Heart left ventricle (tissue), 16 donors: ENCODE results near the gene F5. TPM values are rescaled to one million over a fixed set of nuclear protein-coding genes. Genes with fewer than 3 reads are reported as not detected.

Experiments
- ATAC-seq, 4 donors: fragments of 200-7000 bp; cut with Tn5 transposase; one replicate each; pipeline ENCODE4 v1.9.1; 2020 to 2022; ENCODE audit warnings: moderate library complexity in 4 of 4, mild to moderate bottlenecking in 3 of 4, moderate number of reproducible peaks in 1 of 4
- DNase-seq, 5 donors: peaks; one replicate each; pipeline ENCODE4 v3.0.0-alpha.2; 2020
- H3K27ac ChIP-seq, 12 donors: fragments of 200-600 bp; sonication (generic) in 4 of 12; one replicate each; pipeline versions ENCODE4 v1.5.0 to v1.8.0; 2016 to 2022; ENCODE audit warnings: mild to moderate bottlenecking in 2 of 12
- H3K27me3 ChIP-seq, 9 donors: fragments of 200-600 bp; sonication (generic) in 2 of 9; one replicate each; pipeline versions ENCODE4 v1.5.1 to v1.8.0; 2016 to 2022; ENCODE audit warnings: mild to moderate bottlenecking in 3 of 9
- H3K36me3 ChIP-seq, 9 donors: fragments of 200-600 bp; sonication (generic) in 2 of 9; one replicate each; pipeline versions ENCODE4 v1.5.0 to v1.8.0; 2018 to 2022; ENCODE audit warnings: mild to moderate bottlenecking in 2 of 9
- H3K4me1 ChIP-seq, 12 donors: fragments of 200-600 bp; sonication (generic) in 4 of 12; one replicate each; pipeline versions ENCODE4 v1.5.0 to v1.8.0; 2016 to 2022; ENCODE audit warnings: mild to moderate bottlenecking in 3 of 12
- H3K4me3 ChIP-seq, 12 donors: fragments of 200-600 bp; sonication (generic) in 4 of 12; one replicate each; pipeline versions ENCODE4 v1.5.0 to v1.8.0; 2017 to 2022; ENCODE audit warnings: mild to moderate bottlenecking in 9 of 12, moderate library complexity in 4 of 12
- H3K9me3 ChIP-seq, 12 donors: fragments of 200-600 bp; sonication (generic) in 4 of 12; one replicate each; pipeline versions ENCODE4 v1.5.0 to v1.8.0; 2016 to 2022; ENCODE audit warnings: mild to moderate bottlenecking in 1 of 12
- POLR2A ChIP-seq, 2 donors: fragments of 450-650 bp; IDR thresholded peaks; one replicate each; pipeline ENCODE4 v1.6.1; 2017; ENCODE audit warnings: antibody characterized with exemption in 2 of 2, mild to moderate bottlenecking in 2 of 2, moderate library complexity in 2 of 2
- WGBS, 4 donors: extraction: QIAGEN DNeasy Blood & Tissue Kit in 2 of 4; methylation state at CpG; one replicate each; pipeline versions ENCODE4 v1.1.5 to v1.1.7; 2013 to 2018; 5-methylcytosine and 5-hydroxymethylcytosine counted together
- intact Hi-C, 10 donors: fragments of 100-400 bp; cut with DNase I; formaldehyde crosslinking; loops; one replicate each; pipeline versions ENCODE4 v1.11.1 to v1.14.2; 2022
- polyA plus RNA-seq, 2 donors: library from polyadenylated mRNA; stranded (reverse); fragments of 200-250 nt; gene quantifications; one replicate each; pipeline ENCODE4 v1.2.3, GENCODE V29; 2013
- total RNA-seq, 9 donors: library from RNA; depleted of rRNA in 2 of 9; stranded (reverse); fragments of >200 nt in 2 of 9; fragmentation: NEBNext Ultra II Directional in 3 of 9; extraction: Animal tissue kit (Norgen Biotek cat#: 25700) in 3 of 9; gene quantifications; one replicate each; pipeline versions ENCODE4 v1.1.0 to v1.2.4, GENCODE V29; 2016 to 2023
- TF ChIP-seq, protein P1 (sequence below), 12 donors: fragments of 200-600 bp; sonication (generic) in 4 of 12; IDR thresholded peaks; one replicate each; pipeline versions ENCODE4 v1.5.0 to v1.8.0; 2018 to 2022; ENCODE audit warnings: antibody characterized with exemption in 12 of 12, mild to moderate bottlenecking in 5 of 12
- donor health status: ischemic (EF 13 %, LVEDD 7.1; RV severe dilation, severe dysfunction).
- donor health status: healthy with polysubstance abuse.
- donor health status: DM: no; HTN: yes; CAD: no.
- donor health status: DM: no; HTN: no; CAD: no.
- donor health status: ischemic (EF 25% LVEDD 6.9; RV normal size, moderate dysfunction).
- donor health status: ischemic (EF 25% LVEDD 5.7; RV mildly dilated, moderate dysfunction).
- donor health status: healthy.
- donor health status: DM: yes; HTN: yes; CAD: no.
- donor health status: ischemic (EF 35%, LVEDD 5.7; RV mildly dilated, moderate dysfunction).
- donor health status: nonischemic (EF 11% LVEDD 7.7; RV severe dilation, severe dysfunction).
- donor health status: DM: yes; HTN: yes; CAD: no.
- donor health status: PGD.
- donor health status: ischemic (EF 29% LVEDD 5.4; RV normal size, mild dysfunction).
- donor health status: nonischemic (EF 23%, LVEDD 6.1; RV moderate dilation, normal function).

F5 gene
- total and polyA plus RNA-seq, 11 donors: 0.93 to 43.3 (median 18.0) TPM

DNA sequence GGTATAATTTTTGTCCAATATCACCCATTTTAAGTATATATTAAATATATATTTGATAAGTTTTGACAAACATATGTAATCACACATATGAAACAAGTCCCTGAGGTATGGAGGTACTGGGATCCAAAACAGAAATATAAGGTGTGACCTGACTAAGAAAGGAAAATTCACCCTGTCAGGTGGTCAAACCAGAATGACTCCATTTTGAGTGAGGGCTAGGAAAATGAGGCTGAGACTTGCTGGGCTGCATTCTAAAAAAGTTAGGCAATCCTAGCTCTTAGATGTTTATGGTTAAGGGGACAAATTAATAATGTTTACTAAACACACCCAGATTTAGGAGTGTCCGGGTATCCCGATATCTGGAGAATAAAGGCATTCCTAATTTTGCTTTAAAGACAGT lies 89.0 kb downstream of the F5 start:
- TF ChIP-seq POLR2A (IDR thresholded peaks at IDR 0.05): no peak
- H3K4me1 ChIP-seq: no peaks in the 10 kb centered on the region
- H3K27me3 ChIP-seq: no peaks in the 10 kb centered on the region
- ATAC-seq (no peak), DNase-seq (no peak)
- H3K9me3 ChIP-seq: no peaks in the 10 kb centered on the region
- no peak overlapping the region for H3K4me3 ChIP-seq
- no peak overlapping the region for H3K27ac ChIP-seq
- intact Hi-C loops: no loop called here
- WGBS, 4 donors: 96 to 99% (median 98%) methylated on average over 2 of the region's 2 CpGs
- no peaks in the 10 kb centered on the region for H3K36me3 ChIP-seq

DNA sequence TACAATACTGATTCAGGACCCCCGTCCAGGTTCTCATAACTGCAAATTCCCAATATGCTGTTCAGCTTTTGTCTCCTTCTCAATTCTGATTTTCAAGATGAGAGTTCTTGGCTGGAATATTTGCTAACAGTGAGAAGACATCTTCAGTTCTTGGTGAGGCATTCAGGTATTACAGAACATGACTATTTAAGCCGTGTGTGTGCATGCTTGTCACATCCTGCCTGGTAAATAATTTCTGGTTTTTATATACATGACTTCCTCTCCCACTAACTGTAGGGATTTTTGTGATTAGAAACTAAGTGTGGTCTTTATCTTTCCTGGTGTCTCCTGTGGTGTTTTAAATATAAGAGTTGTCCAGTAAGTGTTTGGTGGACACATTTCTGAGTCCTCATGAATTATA lies 90.4 kb downstream of the F5 start:
- Histone ChIP-seq H3K4me3 (no peak overlapping the region), H3K4me1 (no peaks in the 10 kb centered on the region), H3K27ac (no peak overlapping the region), H3K9me3 (no peaks in the 10 kb centered on the region), H3K36me3 (no peaks in the 10 kb centered on the region), H3K27me3 (no peaks in the 10 kb centered on the region)
- ATAC-seq (no peak), DNase-seq (no peak)
- TF ChIP-seq, protein P1, sequence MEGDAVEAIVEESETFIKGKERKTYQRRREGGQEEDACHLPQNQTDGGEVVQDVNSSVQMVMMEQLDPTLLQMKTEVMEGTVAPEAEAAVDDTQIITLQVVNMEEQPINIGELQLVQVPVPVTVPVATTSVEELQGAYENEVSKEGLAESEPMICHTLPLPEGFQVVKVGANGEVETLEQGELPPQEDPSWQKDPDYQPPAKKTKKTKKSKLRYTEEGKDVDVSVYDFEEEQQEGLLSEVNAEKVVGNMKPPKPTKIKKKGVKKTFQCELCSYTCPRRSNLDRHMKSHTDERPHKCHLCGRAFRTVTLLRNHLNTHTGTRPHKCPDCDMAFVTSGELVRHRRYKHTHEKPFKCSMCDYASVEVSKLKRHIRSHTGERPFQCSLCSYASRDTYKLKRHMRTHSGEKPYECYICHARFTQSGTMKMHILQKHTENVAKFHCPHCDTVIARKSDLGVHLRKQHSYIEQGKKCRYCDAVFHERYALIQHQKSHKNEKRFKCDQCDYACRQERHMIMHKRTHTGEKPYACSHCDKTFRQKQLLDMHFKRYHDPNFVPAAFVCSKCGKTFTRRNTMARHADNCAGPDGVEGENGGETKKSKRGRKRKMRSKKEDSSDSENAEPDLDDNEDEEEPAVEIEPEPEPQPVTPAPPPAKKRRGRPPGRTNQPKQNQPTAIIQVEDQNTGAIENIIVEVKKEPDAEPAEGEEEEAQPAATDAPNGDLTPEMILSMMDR (IDR thresholded peaks at IDR 0.05): no peak
- no peak for TF ChIP-seq POLR2A (IDR thresholded peaks at IDR 0.05)
- 59 to 71% (median 64%) methylated on average over 2 of the region's 2 CpGs for WGBS, 4 donors
- intact Hi-C loops: no loop called here

DNA sequence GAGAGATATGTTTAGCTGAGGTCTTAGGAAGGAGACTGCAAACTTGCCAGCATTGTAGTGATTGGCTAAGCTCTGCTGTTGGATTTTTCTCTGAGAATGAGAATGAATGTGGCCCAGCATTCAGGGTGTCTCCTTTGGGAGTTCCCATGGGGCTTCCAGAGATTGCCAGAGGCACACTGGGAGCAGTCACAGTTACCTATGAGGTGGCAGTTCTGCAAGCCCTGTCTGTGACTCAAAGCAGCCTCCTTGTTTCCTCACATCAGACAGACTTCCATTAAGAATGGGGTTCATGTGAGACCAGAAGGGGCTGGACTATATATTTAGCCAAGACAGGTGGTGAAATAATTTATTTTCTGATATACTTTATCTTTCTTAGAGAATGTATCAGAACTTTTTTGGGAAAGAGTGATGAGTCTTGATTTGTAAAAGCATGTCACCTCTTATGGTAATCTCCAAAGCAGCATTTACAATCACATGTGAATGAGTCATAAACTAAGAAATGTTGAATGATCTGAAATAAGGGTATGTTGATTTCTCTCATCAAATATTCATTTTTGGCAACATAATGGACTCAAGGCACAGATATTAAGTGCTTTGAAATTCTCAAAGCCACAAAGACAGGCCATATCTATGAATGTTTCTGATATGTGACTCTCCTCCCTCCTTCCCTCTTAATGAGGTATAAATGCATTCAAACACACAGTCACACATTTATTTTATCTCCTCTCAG lies 91.1 kb downstream of the F5 start:
- no peak overlapping the region for H3K27ac ChIP-seq
- DNase-seq: no peak
- no peaks in the 10 kb centered on the region for H3K36me3 ChIP-seq
- no peaks in the 10 kb centered on the region for H3K27me3 ChIP-seq
- H3K4me3 ChIP-seq: no peak overlapping the region
- no peaks in the 10 kb centered on the region for H3K9me3 ChIP-seq
- H3K4me1 ChIP-seq: no peaks in the 10 kb centered on the region
- ATAC-seq: no peak
- intact Hi-C loops: no loop called here
- TF ChIP-seq POLR2A (IDR thresholded peaks at IDR 0.05): no peak

DNA sequence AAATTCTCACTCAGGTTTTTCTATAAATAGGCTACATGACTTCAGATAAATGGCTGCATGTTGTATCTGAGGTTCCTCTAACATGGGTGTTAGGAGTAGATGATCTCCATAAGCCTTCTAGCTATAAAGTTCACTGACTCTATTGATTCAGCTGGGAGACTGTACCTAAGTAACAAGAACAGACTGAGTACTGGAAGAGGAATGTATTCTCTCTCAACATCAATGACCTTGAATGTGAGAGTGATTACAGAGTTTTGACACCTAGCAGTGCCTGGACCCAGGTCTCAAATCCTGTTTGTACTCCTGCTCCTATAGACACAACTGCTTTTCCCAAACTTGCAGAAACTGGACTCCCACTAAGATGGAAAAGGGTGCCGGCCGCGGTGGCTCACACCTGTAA lies 91.9 kb downstream of the F5 start:
- no peaks in the 10 kb centered on the region for H3K4me1 ChIP-seq
- H3K9me3 ChIP-seq: no peaks in the 10 kb centered on the region
- TF ChIP-seq, protein P1 (IDR thresholded peaks at IDR 0.05): no peak
- no peak for TF ChIP-seq POLR2A (IDR thresholded peaks at IDR 0.05)
- DNase-seq: no peak
- H3K4me3 ChIP-seq: no peak overlapping the region
- intact Hi-C loops: no loop called here
- H3K36me3 ChIP-seq: no peaks in the 10 kb centered on the region
- no peak for ATAC-seq
- H3K27me3 ChIP-seq: no peaks in the 10 kb centered on the region
- H3K27ac ChIP-seq: no peak overlapping the region
- 95 to 100% (median 98%) methylated on average over 3 of the region's 3 CpGs for WGBS, 4 donors

DNA sequence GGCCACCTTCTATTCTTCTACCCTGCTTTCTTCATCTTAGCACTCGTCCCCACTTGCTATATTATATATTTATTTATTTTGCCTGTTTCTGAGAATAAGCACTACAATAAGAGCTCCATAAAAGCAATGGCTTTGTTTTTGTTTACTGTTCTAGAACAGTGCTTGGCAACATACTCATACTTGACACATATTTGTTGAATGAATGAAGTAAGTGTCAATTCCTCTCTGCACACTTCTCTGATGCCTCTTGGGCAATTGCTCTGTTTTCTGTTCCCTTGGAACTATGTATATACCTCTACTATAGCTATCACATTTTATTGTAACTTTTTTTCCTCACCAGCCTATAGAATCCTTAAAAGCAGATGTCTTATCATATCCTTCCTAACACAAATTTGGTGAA lies 93.0 kb downstream of the F5 start:
- WGBS, 4 donors: 80 to 86% (median 84%) methylated on average over 1 of the region's 1 CpG
- ATAC-seq: no peak
- TF ChIP-seq POLR2A (IDR thresholded peaks at IDR 0.05): no peak
- TF ChIP-seq, protein P1 (IDR thresholded peaks at IDR 0.05): no peak
- Histone ChIP-seq H3K27me3 (no peaks in the 10 kb centered on the region), H3K36me3 (no peaks in the 10 kb centered on the region), H3K4me1 (peaks cover 0 to 5% (median 0%) of the 10 kb centered on the region in 12 donors), H3K9me3 (no peaks in the 10 kb centered on the region), H3K27ac (no peak overlapping the region), H3K4me3 (no peak overlapping the region)
- intact Hi-C loops: no loop called here
- DNase-seq: no peak
